HG03521 (cell line): ENCODE results near the gene EPO.

Source experiments
- ATAC-seq: cut with Tn5 transposase; IDR thresholded peaks from one replicate; pipeline ENCODE4 v1.9.1; 2021; ENCODE audit warnings: mild to moderate bottlenecking, moderate library complexity; ENCODE audit not compliant: unreplicated experiment

Gene EPO

GRCh38 chr7:100682991-100683658 is 37.1 kb upstream of the EPO start:
- ATAC-seq: no peak

GRCh38 chr7:100683659-100684533 is 36.4 kb upstream of the EPO start:
- no peak for ATAC-seq

GRCh38 chr7:100684534-100685042 is 35.7 kb upstream of the EPO start:
- ATAC-seq: no peak

GRCh38 chr7:100685049-100685605 is 35.1 kb upstream of the EPO start:
- ATAC-seq: no peak

- ATAC-seq: no peak
Measured at GRCh38 chr7:100685631-100686145, 34.6 kb upstream of the EPO start.

GRCh38 chr7:100686201-100686821 is 34.0 kb upstream of the EPO start:
- no peak for ATAC-seq

- ATAC-seq: no peak
Measured at GRCh38 chr7:100686822-100687211, 33.5 kb upstream of the EPO start.

- ATAC-seq: no peak
Measured at GRCh38 chr7:100687261-100687660, 33.0 kb upstream of the EPO start.

GRCh38 chr7:100687751-100688300 is 32.4 kb upstream of the EPO start:
- no peak for ATAC-seq

- no peak for ATAC-seq
Measured at GRCh38 chr7:100688326-100688860, 31.9 kb upstream of the EPO start.

- ATAC-seq: no peak
Measured at GRCh38 chr7:100689230-100690135, 30.8 kb upstream of the EPO start.

GRCh38 chr7:100691676-100692577 is 28.3 kb upstream of the EPO start:
- ATAC-seq: no peak

GRCh38 chr7:100692578-100692961 is 27.7 kb upstream of the EPO start:
- no peak for ATAC-seq

GRCh38 chr7:100693312-100694097 is 26.8 kb upstream of the EPO start:
- ATAC-seq: peak; percentile 14

GRCh38 chr7:100694098-100694745 is 26.0 kb upstream of the EPO start, which contains the start of gene GIGYF1:
TSS of gene GIGYF1 (minus strand) at chr7:100694250. CDS start at chr7:100688238, 6,012 bp downstream.
- ATAC-seq: peak; percentile 66

GRCh38 chr7:100696123-100696521 is 24.1 kb upstream of the EPO start:
- no peak for ATAC-seq

- no peak for ATAC-seq
Measured at GRCh38 chr7:100699018-100699417, 21.2 kb upstream of the EPO start.
